ENCODE measurements around the gene KLK7. TPM values are rescaled to one million over a fixed set of nuclear protein-coding genes. Genes with fewer than 3 reads are reported as not detected.

The KLK7 gene
- total and polyA plus RNA-seq, 2 experiments from 2014 or later, result 0.20 to 2.8 TPM

- no peaks in the 10 kb centered on the region for H3K79me2 ChIP-seq
- no peaks in the 10 kb centered on the region for H3K9me3 ChIP-seq (ENCODE audit: low read depth)
- 84% methylated on average over 13 of the region's 13 CpGs for WGBS (ENCODE audit: low lambda C conversion rate, missing lambda C conversion rate)
- H3K4me1 ChIP-seq (ENCODE audit: insufficient read depth), result no peaks in the 10 kb centered on the region
- H3K36me3 ChIP-seq (replicated peaks; ENCODE audit: insufficient read depth, low read depth), result no peaks in the 10 kb centered on the region
- no peaks in the 10 kb centered on the region for H4K20me1 ChIP-seq (ENCODE audit: insufficient read depth, poor library complexity, severe bottlenecking)
- TF ChIP-seq CTCF (IDR thresholded peaks at IDR 0.05; ENCODE audit: poor library complexity), result no peak
- TF ChIP-seq EZH2 (IDR thresholded peaks at IDR 0.05; ENCODE audit: borderline replicate concordance), result no peak
- TF ChIP-seq EZH2phosphoT487 (IDR thresholded peaks at IDR 0.05; ENCODE audit: low read depth, severe bottlenecking, unreplicated experiment), result no peak
- H3K4me3 ChIP-seq, result no peak overlapping the region
- no peak overlapping the region for H3K4me2 ChIP-seq
- H3K27me3 ChIP-seq, result no peaks in the 10 kb centered on the region
- no peak for DNase-seq (ENCODE audit: low spot score)
- H3K9me2 ChIP-seq (replicated peaks; ENCODE audit: insufficient read depth), result no peaks in the 10 kb centered on the region
- no peak overlapping the region for H3K27ac ChIP-seq
- H2AFZ ChIP-seq, result no peak overlapping the region
Measured at GRCh38 chr19:51030631-51031030, 46.9 kb upstream of the KLK7 start.

- Histone ChIP-seq H3K4me2 (no peak overlapping the region), H3K79me2 (no peaks in the 10 kb centered on the region), H4K20me1 (ENCODE audit: insufficient read depth, poor library complexity, severe bottlenecking) (no peaks in the 10 kb centered on the region), H3K9me3 (ENCODE audit: low read depth) (no peaks in the 10 kb centered on the region), H3K36me3 (replicated peaks; ENCODE audit: insufficient read depth, low read depth) (no peaks in the 10 kb centered on the region), H2AFZ (no peak overlapping the region), H3K4me3 (no peak overlapping the region), H3K27me3 (no peaks in the 10 kb centered on the region), H3K4me1 (ENCODE audit: insufficient read depth) (no peaks in the 10 kb centered on the region), H3K27ac (no peak overlapping the region), H3K9me2 (replicated peaks; ENCODE audit: insufficient read depth) (no peaks in the 10 kb centered on the region)
- no peak for TF ChIP-seq CTCF (IDR thresholded peaks at IDR 0.05; ENCODE audit: poor library complexity)
- no peak for TF ChIP-seq EZH2 (IDR thresholded peaks at IDR 0.05; ENCODE audit: borderline replicate concordance)
- TF ChIP-seq EZH2phosphoT487 (IDR thresholded peaks at IDR 0.05; ENCODE audit: low read depth, severe bottlenecking, unreplicated experiment), result no peak
- 94% methylated on average over 2 of the region's 2 CpGs for WGBS (ENCODE audit: low lambda C conversion rate, missing lambda C conversion rate)
- no peak for DNase-seq (ENCODE audit: low spot score)
Measured at GRCh38 chr19:51029718-51030117, 46.0 kb upstream of the KLK7 start.

- no peak overlapping the region for H3K4me3 ChIP-seq
- H3K79me2 ChIP-seq, result no peaks in the 10 kb centered on the region
- no peaks in the 10 kb centered on the region for H3K4me1 ChIP-seq (ENCODE audit: insufficient read depth)
- H3K27me3 ChIP-seq, result peaks cover 2% of the 10 kb centered on the region
- H3K9me2 ChIP-seq (replicated peaks; ENCODE audit: insufficient read depth), result no peaks in the 10 kb centered on the region
- no peak overlapping the region for H2AFZ ChIP-seq
- no peaks in the 10 kb centered on the region for H3K36me3 ChIP-seq (replicated peaks; ENCODE audit: insufficient read depth, low read depth)
- no peaks in the 10 kb centered on the region for H3K9me3 ChIP-seq (ENCODE audit: low read depth)
- no peak overlapping the region for H3K4me2 ChIP-seq
- TF ChIP-seq CTCF (IDR thresholded peaks at IDR 0.05; ENCODE audit: poor library complexity) (no peak), EZH2phosphoT487 (IDR thresholded peaks at IDR 0.05; ENCODE audit: low read depth, severe bottlenecking, unreplicated experiment) (no peak), EZH2 (IDR thresholded peaks at IDR 0.05; ENCODE audit: borderline replicate concordance) (no peak)
- no peak for DNase-seq (ENCODE audit: low spot score)
- H4K20me1 ChIP-seq (ENCODE audit: insufficient read depth, poor library complexity, severe bottlenecking), result no peaks in the 10 kb centered on the region
- 57% methylated on average over 5 of the region's 5 CpGs for WGBS (ENCODE audit: low lambda C conversion rate, missing lambda C conversion rate)
- H3K27ac ChIP-seq, result no peak overlapping the region
Measured at GRCh38 chr19:51027873-51028272, 44.2 kb upstream of the KLK7 start.

Measured in hepatocyte (in vitro differentiated cells).